Activated CD4-positive, alpha-beta T cell treated with anti-CD3 and anti-CD28 coated beads, Interleukin-2, amount 50 U/mL, for 4 hours (primary cell): Measurements from ENCODE around the gene LRFN4.

Experiments used
- DNase-seq, 2 experiments: peaks; one replicate each; pipeline ENCODE4 v3.0.0-alpha.2; 2020

The LRFN4 gene

DNA sequence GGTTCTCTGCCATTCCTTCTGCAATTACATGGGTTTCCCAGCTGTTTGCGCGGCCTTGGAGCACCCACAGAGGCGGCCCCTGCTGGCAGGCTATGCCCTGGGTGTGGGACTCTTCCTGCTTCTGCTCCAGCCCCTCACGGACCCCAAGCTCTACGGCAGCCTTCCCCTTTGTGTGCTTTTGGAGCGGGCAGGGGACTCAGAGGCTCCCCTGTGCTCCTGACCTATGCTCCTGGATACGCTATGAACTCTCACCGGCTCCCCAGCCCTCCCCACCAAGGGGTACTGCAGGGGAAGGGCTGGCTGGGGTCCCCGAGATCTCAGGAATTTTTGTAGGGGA is 11.0 kb upstream of the LRFN4 start:
- no peak for DNase-seq

DNA sequence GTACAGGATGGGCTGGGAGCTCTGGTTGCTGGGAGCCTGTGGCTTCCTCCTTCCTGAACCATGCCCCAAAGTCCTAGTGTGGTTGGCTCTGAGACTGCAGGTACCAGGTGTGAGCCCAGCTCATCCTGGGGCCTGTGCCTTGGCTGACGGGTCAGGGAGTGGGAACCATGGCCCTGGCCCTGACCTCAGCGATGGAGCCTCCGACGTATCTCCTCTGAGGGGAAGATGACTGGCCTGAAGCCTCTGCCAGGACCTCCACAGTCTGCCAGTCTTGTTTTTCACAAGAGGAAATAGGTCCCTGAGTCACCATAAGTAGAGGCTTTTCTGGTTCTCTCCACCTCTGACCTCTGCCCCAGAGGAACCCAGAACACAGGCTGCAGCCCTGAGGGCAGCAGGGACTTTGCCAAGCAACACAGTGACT is 10.2 kb upstream of the LRFN4 start:
- DNase-seq: no peak

DNA sequence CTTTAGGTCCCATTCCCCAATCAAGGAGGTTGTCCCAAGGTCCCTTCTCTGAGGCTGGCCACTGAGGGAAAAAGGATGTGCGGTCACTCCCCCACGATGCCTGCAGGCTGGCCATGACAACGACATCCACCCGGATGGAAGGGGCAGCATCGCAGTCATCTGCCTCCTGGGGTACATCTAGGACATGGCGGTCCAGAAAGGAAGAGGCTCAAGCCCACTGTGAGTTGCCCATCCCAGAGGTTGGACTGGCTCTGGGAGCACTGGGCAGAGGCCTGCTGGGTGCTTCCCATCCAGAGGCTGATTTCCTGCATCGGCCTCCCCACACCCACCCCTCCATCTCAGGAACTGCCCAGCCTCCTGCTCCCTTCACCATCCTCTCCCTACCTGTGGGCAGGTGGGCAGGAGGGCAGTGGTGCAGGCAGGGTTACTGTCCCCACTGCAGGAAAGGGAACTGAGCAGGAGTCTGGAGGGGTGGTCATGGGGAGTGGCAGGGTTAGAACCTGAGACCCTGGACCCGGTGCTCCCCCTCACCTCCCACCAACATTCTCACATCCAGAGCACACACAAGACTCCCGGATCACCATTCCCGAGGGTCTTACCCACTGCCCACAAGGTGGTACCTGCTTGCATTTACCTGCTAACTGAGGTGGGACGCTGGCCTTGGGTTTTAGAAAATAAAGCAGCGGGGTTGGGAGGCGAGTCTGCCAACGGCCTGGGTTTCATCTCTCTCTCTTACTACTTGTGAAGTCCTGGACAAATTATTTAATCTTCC is 9.2 kb upstream of the LRFN4 start:
- no peak for DNase-seq

DNA sequence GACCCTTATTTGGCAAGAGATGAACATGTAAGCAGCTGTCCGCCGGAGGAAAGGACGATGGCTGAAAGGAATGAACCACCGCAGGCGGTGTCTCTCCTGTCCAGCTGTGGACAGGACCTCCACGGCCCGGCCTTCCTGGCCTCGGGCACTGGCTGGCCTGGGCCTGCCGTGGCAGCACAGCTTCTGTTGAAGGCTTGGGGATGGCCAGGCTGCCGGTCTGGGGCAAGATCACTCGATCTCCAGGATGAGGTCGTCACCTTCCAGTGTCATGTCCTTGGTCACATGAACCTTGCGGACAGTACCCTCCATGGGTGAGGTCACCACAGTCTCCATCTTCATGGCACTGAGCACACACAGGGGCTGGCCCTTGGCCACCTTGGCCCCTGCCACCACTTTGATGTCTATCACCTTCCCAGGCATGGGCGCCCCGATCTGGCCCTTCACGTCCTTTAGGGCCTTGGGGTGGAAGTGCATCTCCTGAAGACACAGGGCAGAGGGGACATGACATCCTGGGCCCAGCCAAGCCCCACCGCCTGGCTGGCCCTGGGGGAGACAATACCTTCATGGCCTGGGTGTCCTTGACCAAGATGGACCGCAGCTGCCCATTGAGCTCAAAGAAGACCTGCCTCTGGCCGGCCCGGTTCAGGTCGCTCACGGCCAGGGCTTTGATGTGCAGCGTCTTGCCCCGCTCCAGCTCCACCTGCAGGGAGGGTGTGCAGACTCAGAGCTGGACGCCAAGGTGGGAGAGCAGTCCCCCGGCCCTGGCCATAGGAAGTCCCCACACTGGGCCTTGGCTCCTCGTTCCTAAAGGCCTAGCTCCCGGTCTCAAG is 8.0 kb upstream of the LRFN4 start:
- no peak for DNase-seq

DNA sequence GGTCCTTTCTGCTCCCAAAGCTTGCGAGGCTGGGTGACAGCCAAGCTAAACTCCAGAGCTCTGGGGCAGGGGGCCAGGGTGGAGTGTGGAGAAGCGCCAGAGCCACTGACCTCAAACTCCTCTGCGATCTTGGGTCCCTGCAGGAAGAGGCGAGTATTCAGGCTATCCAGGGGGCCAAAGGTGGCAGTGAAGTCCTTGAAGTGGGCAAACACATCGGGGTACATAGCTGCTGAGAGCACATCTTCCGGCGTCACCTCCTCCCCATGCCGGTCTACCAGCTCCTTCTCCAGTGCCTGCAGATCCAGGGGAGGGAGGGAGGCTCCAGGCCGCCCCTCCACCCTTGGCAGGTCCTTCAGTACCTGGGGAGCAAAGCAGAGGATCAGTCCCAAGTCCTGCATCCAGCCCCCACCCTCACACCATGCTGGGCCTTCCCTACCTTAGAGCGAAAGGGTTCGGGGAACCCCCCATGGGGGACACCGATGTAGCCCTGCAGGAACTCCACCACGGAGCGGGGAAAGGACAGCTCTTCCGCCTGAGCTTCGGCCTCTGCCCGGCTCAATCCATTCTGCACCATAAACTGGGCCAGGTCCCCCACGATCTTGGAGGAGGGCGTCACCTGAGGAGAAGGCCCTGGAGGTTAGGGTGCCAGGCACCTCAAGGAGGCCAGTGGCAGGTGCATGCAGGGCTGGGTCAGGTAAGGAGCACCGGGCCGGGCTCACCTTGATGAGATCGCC is 7.2 kb upstream of the LRFN4 start:
- no peak for DNase-seq

DNA sequence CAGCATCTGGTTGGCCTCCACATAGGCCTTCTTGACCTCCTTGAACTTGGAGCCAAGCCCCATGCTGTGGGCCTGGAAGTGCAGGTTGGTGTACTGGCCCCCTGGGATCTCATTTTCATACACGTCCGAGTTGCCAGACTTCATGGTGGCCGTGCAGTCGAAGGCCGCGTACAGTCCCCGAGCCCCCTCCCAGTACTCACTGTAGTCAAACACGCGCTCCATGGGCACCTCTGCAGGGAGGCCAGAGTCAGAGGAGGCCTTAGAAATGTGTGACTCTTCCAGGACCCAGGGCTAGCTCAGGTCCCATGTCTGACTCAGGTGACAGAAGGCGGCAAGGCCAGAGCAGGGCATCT is 6.7 kb upstream of the LRFN4 start:
- DNase-seq: no peak

DNA sequence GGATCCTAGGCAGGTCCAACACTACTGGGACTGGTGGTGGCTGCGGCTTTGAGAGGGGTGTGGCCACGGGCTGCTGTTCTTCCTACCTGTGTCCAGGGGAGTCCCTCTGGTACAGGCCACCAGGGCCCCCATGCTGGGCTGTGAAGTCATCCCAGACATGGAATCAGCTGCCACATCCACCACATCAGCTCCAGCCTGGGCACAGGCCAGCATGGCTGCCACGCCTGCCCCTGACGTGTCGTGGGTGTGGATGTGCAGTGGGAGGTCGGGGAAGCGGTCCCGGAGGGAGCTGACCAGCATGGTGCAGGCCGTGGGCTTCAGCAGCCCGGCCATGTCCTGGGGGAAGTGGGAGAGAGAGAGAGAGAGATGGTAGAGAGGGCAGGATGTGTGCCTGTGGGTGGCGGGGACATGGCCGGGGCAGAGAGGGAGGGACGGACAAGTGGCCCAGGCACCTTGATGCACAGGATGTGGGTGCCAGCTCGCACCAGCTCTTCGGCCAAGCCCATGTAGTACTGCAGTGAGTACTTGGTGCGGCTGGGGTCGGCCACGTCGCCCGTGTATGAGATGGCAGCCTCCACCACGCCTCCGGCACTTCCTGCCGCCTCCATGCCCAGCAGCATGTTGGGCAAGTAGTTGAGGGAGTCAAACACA is 6.2 kb upstream of the LRFN4 start:
- no peak for DNase-seq

DNA sequence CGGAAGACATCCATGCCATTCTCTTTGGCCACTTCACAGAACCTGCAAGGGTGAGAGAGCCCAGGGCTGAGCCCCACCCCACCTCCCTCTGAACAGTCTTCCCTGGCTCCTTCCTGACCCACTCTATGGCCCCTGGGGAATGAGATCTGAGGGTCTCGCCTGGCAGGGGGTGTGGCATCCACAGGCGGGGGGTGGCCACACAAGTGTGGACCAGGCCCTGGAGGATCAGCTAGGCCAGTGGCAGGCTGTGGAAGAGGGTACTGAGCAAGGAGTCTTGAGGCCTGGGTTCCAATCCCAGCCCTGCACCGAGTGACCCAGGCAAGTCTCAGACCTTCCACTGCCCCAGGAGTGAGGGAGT is 5.6 kb upstream of the LRFN4 start:
- no peak for DNase-seq

DNA sequence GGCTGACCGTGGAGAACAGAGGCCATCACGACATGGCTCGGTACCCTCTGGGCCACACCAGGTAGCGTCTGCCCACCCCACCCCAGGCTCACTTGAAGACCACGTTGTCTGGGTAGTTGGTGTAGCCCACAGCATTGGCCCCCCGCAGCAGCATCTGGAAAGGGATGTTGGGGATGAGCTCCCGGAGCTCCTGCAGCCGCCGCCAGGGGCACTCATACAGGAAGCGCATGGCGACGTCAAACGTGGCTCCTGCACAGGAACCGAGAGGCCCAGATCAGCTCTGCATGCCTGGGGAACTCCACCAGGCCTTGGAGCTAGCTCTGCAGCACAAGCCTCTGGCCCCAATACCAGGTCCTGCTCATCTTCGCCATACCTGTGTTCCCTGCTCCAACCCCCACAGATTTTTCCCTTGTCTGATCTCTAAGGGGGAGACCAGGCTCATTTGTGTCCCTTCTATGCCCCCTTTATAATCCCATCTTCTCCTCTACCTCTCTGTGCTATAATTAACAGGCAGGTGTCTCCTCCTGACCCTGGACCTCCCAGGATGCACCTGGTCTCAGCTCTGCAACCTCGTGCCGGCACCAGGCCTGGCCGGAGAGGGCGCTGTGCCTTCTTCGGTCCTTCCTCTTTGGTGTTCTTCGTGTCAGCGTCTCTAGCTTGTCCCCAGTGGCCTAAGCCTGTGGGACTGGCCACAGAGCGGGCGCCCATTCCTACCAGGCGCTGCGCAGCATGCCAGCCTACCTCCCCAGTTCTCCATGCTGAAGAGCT is 5.0 kb upstream of the LRFN4 start:
- no peak for DNase-seq

DNA sequence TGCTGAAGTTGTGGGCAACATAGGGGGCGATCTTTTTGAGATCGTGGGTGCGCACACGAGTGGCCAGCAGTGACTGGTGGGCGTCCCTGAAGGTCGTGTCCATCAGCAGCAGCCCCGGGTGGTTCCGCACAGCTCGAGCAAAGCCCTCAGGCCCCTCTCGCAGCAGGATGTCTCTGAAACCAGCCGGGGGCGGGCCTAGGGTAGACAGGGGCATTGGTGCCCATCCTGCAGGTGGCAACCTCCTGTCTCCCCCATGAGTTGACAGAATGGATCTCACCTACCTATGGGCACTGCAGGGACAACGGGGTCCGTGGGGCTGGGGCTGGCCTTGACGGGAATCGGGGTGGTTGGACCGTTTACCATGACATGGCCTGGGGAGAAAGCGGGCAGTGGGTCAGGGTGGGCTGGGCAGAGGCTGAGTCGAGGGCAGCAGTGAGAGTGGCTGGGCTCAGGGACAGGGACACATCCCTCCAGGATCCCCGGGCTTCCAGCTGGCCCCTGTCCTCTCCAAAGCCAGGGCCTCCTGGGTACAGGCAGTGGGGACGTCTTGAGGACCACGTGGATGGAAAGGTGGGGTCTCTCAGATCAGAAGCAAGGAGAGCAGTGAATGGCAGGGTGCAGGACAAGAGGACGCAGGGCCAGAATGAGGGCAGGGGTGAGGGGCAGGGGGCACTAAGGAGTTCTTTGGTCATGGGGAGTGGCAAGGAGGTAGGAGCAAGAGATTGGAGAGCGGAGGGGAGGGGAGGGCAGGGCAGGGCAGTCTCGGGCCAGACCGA is 4.2 kb upstream of the LRFN4 start:
- DNase-seq: no peak

DNA sequence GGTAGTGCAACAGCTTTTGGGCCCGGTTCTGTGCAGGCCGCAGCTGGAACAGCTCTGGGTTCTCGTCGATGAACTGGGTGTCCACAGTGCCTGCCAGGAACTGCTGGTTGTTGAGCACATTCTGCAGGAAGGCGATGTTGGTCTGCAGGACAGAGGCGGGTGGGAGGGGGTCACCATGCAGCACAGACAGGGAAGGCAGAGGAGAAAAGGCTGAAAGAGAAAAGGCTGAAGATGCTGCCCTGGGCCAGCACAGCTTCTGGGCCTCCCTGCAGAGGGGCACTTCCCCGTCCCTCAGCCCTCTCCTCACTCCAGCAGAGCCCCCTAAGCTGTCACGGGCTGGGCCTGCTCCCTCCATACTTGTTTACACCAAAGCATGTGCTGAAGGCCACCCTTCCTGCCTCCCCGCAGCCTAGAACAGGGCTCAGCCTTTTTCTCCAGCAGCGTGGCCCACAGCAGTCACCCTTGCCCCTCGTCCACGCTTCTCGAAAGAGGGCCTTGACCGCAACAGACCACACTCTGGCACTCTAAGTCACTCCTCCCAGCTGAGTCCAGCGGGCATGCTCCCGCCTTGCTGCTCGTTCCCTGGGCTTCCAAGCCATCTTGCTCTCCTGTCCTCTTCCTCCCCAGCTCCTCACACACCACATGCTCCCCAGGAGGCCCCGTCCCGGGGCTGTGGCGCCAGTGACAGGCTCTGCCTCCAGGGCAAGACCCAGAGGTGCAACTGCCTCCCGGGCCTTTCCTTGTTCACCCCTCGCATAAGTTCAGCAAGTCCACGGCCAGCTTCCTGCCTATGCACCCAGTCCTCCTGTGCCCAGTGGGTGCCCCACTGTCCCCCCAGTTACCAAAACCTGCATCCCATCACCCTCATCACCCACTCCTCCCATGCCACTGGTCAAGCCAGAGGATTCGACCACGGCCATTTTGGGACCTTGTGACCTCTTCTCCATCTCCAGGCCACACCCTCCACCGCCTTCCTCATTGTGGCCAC is 3.3 kb upstream of the LRFN4 start:
- no peak for DNase-seq

DNA sequence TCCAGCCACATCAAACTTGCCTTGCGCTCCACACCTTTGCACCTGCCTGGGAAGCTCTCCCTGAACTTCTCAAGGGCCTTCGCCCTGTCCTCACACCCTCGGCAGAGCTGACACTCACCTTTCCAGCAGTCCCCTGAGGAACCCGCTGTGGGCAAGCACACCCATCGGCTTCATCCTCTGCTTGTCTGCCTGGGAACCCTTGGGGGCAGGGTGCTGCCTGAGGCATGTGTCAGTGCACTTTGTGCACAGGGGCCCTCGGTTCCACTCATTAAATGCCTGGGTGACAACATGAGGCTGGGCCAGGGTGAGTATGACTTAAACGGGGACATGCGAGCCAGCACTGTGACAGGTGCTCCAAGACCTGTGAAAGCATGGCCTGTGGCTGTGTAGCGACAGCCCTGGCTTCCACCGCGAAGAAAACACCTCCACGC is 2.6 kb upstream of the LRFN4 start:
- DNase-seq: no peak

DNA sequence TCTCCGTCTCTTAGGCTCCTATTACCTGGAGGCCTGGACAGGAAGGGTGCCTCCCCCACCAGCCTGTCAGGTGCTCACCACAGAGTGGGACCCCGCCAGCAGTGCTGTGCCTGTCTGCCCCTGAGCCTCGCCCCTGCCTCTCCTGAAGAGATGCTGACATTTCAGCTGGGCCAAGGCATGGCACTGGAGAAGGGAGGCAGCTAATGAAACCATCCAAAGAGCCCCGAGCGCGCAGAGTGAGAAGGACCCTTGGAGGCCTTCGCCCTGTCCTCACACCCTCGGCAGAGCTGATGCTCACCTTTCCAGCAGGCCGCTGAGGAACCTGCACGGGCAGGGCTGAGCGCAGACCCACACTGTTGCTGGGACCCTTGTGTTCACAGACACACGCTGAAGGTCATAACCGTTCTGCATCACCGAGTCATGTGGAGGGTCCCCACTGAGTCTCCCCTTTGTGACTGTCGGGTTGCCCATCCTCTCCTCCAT is 2.1 kb upstream of the LRFN4 start:
- DNase-seq: no peak

DNA sequence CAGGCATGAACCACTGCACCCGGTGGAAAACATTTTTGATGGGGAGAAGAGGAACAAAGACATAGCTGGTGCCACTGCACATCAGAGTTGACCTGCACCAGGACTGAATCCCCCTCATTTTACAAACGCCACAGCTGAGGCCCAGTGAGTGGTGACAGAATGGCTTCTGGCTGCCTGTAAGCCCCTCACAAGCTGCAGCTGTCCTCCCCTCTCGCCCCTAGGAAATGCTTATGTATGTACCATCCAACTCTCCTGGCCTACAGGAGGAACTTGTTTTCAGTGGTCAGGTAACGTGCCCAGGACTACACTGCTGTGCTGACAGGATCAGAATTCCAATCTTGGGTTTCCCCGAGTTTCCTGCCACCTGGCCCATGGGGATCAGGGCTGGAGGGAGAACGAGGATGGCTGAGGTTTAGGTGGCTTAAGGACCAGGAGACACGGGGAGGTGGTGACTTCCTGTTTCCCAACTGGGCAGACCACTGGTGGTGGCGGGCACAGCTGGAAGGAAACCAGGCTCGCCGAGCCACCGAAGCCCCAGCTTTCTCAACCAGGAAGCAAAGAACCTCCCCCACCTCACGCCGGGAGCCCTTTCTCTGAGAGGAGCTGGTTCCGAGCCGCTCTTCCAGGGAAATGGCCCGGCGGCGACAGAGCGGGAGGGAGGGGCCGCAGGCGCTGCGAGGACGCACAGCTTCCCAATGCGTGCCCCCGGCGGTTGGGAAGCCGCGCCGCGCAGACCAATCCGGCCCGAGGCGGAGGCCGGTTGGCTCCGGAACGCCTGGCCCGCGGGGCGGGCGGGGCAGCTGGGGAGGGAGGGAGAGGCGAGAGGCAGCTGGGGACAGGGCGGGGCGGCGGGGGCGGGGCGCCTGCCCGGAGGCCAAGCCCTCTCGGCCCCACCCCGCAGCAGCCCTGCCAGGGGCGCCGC is 1.0 kb upstream of the LRFN4 start:
- peak in 1 of 2 experiments; percentile 56 for DNase-seq

DNA sequence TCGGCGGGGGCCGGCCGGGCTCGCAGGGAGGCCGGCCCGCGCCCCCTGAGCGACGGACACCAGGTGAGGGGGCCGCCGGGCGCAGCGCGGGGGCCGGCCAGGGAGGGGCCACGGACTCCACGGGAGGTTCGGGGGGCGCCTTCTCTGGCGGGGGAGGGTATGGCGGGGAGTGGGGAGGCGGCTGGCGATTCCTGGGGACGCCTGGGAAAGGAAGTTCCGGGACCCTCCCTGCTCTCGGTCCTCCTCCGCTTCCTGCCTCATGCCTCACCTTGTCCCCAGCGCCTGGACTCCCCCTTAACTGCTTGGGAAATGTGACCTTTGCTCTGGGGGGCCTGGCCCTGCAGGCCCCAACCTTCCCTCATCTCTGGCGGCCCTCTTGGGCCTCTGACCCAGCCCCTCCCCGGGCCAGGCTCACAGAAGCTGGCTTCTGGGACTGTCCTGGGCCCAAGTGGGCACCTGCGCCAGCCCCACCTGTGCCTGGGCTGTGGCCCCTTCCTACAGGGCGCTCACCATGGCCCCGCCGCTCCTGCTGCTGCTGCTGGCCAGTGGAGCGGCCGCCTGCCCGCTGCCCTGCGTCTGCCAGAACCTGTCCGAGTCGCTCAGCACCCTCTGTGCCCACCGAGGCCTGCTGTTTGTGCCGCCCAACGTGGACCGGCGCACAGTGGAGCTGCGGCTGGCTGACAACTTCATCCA is 516 bp downstream of the LRFN4 start:
- no peak for DNase-seq

DNA sequence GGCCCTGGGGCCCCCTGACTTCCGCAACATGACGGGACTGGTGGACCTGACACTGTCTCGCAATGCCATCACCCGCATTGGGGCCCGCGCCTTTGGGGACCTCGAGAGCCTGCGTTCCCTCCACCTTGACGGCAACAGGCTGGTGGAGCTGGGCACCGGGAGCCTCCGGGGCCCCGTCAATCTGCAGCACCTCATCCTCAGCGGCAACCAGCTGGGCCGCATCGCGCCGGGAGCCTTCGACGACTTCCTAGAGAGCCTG is 992 bp downstream of the LRFN4 start:
- no peak for DNase-seq

DNA sequence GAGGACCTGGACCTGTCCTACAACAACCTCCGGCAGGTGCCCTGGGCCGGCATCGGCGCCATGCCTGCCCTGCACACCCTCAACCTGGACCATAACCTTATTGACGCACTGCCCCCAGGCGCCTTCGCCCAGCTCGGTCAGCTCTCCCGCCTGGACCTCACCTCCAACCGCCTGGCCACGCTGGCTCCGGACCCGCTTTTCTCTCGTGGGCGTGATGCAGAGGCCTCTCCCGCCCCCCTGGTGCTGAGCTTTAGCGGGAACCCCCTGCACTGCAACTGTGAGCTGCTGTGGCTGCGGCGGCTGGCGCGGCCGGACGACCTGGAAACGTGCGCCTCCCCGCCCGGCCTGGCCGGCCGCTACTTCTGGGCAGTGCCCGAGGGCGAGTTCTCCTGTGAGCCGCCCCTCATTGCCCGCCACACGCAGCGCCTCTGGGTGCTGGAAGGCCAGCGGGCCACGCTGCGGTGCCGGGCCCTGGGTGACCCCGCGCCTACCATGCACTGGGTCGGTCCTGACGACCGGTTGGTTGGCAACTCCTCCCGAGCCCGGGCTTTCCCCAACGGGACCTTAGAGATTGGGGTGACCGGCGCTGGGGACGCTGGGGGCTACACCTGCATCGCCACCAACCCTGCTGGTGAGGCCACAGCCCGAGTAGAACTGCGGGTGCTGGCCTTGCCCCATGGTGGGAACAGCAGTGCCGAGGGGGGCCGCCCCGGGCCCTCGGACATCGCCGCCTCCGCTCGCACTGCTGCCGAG is 1.5 kb downstream of the LRFN4 start:
- no peak for DNase-seq
